HFFc6 (cell line): Measurements from ENCODE around the gene ZYG11B. TPM values are rescaled to one million over a fixed set of nuclear protein-coding genes. Genes with fewer than 3 reads are reported as not detected.

Experiments used
- DNase-seq: peaks from one replicate; pipeline ENCODE4 v3.0.0-alpha.2; 2018
- H3K27ac Mint-ChIP-seq: 2 replicates; pipeline ENCODE4 v1.8.0; 2020; ENCODE audit warnings: mild to moderate bottlenecking, mixed read lengths
- H3K27me3 Mint-ChIP-seq: 2 replicates; pipeline ENCODE4 v1.8.0; 2021; ENCODE audit warnings: mild to moderate bottlenecking, moderate library complexity, mixed read lengths; ENCODE audit not compliant: insufficient read depth
- H3K36me3 Mint-ChIP-seq: 2 replicates; pipeline ENCODE4 v1.8.0; 2021; ENCODE audit warnings: low read depth, mixed read lengths
- H3K4me1 Mint-ChIP-seq: 2 replicates; pipeline ENCODE4 v1.8.0; 2020; ENCODE audit warnings: low read depth, mixed read lengths
- H3K4me3 Mint-ChIP-seq: 2 replicates; pipeline ENCODE4 v1.8.0; 2020; ENCODE audit warnings: mild to moderate bottlenecking, moderate library complexity, mixed read lengths
- H3K9me3 Mint-ChIP-seq: 2 replicates; pipeline ENCODE4 v1.8.0; 2020; ENCODE audit warnings: mild to moderate bottlenecking, mixed read lengths
- total RNA-seq, 6 experiments: library from RNA; stranded (reverse); fragmentation: NEBNext Ultra II Directional; extraction: Animal tissue kit (Norgen Biotek cat#: 25700); gene quantifications; 2 replicates in 1 of 6; 3 replicates in 5 of 6; pipeline ENCODE4 v1.2.3, GENCODE V29; 2021
- TF ChIP-seq, protein P1 (sequence below): fragments of 200-600 bp; sonication (generic); IDR thresholded peaks from 2 replicates; pipeline ENCODE4 v1.5.0; 2021; ENCODE audit warnings: antibody characterized with exemption, mild to moderate bottlenecking

ZYG11B gene
- total RNA-seq, 6 experiments from 2014 or later: 23.5 to 31.3 (median 28.4) TPM

DNA sequence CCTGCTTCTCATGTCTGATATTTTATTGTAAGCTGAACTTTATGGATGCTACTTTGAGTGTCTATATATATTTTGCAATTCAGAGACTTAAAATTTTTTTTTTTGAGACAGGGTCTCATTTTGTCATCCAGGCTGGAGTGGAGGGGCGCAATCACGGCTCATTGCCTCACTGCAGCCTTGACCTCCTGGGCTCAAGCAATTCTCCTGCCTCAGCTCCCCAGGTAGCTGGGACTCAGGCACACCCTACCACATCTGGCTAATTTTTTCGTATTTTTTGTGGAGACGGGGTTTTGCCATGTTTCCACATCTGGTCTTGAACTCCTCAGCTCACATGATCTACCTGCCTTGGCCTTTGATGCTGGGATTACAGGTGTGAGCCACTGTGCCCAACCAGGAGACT, 124.7 kb downstream of the ZYG11B start:
- TF ChIP-seq, protein P1, sequence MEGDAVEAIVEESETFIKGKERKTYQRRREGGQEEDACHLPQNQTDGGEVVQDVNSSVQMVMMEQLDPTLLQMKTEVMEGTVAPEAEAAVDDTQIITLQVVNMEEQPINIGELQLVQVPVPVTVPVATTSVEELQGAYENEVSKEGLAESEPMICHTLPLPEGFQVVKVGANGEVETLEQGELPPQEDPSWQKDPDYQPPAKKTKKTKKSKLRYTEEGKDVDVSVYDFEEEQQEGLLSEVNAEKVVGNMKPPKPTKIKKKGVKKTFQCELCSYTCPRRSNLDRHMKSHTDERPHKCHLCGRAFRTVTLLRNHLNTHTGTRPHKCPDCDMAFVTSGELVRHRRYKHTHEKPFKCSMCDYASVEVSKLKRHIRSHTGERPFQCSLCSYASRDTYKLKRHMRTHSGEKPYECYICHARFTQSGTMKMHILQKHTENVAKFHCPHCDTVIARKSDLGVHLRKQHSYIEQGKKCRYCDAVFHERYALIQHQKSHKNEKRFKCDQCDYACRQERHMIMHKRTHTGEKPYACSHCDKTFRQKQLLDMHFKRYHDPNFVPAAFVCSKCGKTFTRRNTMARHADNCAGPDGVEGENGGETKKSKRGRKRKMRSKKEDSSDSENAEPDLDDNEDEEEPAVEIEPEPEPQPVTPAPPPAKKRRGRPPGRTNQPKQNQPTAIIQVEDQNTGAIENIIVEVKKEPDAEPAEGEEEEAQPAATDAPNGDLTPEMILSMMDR: no peak
- Mint-ChIP-seq H3K36me3 (no peaks in the 10 kb centered on the region), H3K4me1 (no peaks in the 10 kb centered on the region; the same call in 1 of the 2 replicates), H3K9me3 (no peaks in the 10 kb centered on the region), H3K4me3 (no peak overlapping the region), H3K27ac (no peak overlapping the region), H3K27me3 (no peaks in the 10 kb centered on the region; the same call in none of the 2 replicates)
- DNase-seq: no peak

DNA sequence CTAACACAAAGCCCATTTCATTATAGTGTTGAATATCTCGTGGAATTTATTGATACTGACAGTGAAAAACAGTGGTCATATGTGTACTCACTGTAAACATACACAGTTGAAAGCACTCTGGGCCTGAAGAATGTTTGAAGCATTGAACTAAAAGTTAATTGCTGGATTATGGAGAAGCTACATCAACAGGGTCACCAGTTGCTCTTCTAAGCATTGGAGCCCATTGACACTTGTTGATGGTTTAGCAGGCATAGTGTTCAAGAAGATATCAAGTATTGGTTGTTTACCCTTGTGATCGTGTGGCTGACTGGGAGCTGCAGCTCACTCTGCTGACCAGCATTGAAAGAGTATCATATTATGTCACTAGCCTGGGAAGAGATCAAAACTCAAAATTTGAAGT, 126.6 kb downstream of the ZYG11B start:
- no peaks in the 10 kb centered on the region for H3K36me3 Mint-ChIP-seq
- H3K4me3 Mint-ChIP-seq: no peak overlapping the region
- no peak for DNase-seq
- H3K27me3 Mint-ChIP-seq: no peaks in the 10 kb centered on the region; the same call in none of the 2 replicates
- TF ChIP-seq, protein P1: no peak
- H3K9me3 Mint-ChIP-seq: no peaks in the 10 kb centered on the region
- no peaks in the 10 kb centered on the region; the same call in 1 of the 2 replicates for H3K4me1 Mint-ChIP-seq
- no peak overlapping the region for H3K27ac Mint-ChIP-seq

DNA sequence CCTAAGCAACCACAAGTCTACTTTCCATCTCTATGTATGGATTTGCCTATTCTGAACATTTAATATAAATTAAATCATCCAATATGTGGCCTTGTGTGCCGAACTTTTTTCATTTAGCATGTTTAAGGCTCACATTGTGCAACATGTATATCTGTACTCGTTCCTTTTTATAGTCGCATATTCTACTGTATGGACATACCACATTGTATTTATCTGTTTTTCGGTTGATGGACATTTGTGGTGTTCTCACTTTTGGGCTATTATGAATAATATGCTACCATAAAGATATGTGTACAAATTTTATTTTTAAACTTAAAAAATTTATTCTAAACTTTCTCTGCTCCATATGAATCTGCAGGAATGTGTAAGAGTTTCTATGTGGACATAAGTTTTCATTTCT, 129.3 kb downstream of the ZYG11B start:
- TF ChIP-seq, protein P1: no peak
- H3K27ac Mint-ChIP-seq: no peak overlapping the region
- H3K4me3 Mint-ChIP-seq: no peak overlapping the region
- no peaks in the 10 kb centered on the region; the same call in 1 of the 2 replicates for H3K27me3 Mint-ChIP-seq
- H3K4me1 Mint-ChIP-seq: no peaks in the 10 kb centered on the region; the same call in 1 of the 2 replicates
- H3K36me3 Mint-ChIP-seq: no peaks in the 10 kb centered on the region
- DNase-seq: no peak
- H3K9me3 Mint-ChIP-seq: no peaks in the 10 kb centered on the region

DNA sequence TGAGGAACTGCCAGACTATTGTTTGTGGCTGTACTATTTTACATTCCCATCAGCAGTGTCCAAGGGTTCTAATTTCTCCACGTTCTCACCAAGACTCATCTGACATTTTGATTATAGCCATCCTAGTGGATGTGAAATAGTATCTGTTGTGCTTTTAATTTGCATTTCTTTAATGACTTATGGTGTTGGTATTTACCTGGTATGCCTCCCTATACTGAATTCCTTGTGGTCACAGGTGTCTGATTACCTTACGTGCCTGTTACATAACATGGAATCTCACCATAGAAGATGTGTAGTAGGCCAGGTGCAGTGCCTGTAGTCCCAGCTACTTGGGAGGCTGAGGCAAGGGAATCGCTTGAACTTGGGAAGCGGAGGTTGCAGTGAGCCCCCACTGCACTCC, 129.8 kb downstream of the ZYG11B start:
- Mint-ChIP-seq H3K36me3 (no peaks in the 10 kb centered on the region), H3K4me3 (no peak overlapping the region), H3K27me3 (no peaks in the 10 kb centered on the region; the same call in 1 of the 2 replicates), H3K9me3 (no peaks in the 10 kb centered on the region), H3K27ac (no peak overlapping the region), H3K4me1 (no peaks in the 10 kb centered on the region; the same call in 1 of the 2 replicates)
- TF ChIP-seq, protein P1: no peak
- DNase-seq: no peak

DNA sequence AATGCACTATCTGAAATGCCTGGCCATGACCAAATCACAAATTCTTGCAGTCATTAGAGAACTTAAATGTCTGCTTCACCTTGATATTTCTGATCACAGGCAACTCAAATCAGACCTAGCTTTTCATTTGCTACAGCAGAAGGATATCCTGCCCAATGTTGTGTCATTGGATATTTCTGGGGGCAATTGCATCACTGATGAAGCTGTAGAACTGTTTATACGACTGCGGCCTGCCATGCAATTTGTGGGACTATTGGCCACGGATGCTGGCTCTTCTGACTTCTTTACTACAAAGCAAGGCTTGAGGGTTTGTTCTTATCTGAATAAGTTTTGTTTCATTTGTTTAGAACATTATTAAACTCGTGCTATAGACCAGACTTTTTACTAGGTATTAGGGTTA, 131.2 kb downstream of the ZYG11B start:
- Mint-ChIP-seq H3K9me3 (no peaks in the 10 kb centered on the region), H3K4me1 (no peaks in the 10 kb centered on the region; the same call in 1 of the 2 replicates), H3K27me3 (no peaks in the 10 kb centered on the region; the same call in 1 of the 2 replicates), H3K27ac (no peak overlapping the region), H3K4me3 (no peak overlapping the region), H3K36me3 (no peaks in the 10 kb centered on the region)
- DNase-seq: no peak
- TF ChIP-seq, protein P1: no peak
